ENCODE measurements around the gene SLC37A1. TPM values are rescaled to one million over a fixed set of nuclear protein-coding genes. Genes with fewer than 3 reads are reported as not detected.

The SLC37A1 gene
- total RNA-seq, 3 donors from 2014 or later (not counting 1 experiment from before 2014, with no cell fraction given) = 24.8 to 25.8 (median 25.3) TPM

DNA sequence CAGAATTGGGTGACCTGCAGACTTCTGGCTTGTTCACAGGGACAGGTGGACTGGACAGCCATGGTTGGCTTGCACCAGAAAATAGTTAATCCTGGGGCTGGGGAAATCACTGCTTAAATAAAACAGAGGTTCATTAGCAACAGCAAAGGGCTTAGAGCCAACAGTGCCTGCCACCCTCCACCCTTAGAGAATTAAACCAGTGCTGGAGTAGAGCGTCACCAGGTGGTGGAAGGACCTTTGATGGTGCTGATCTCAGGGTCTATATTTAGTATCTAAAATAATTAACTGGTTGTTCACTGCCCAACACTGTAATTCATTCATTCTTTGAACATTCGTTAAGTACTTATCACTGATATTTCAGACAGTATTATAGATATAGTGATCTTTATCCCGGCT, 105.1 kb downstream of the SLC37A1 start:
- H3K27me3 Mint-ChIP-seq (ENCODE audit: low read depth in 2 of 2) = peaks cover 16 to 24% of the 10 kb centered on the region in 2 donors
- no peak overlapping the region for H3K27ac Mint-ChIP-seq
- WGBS (ENCODE audit: insufficient coverage) = 80% methylated on average over 1 of the region's 3 CpGs
- no peaks in the 10 kb centered on the region for H3K9me3 ChIP-seq (ENCODE audit: control insufficient read depth, insufficient read depth, low read length)
- no peak overlapping the region for H3K27ac ChIP-seq (ENCODE audit: low read length)
- H3K4me3 ChIP-seq (ENCODE audit: low read length) = no peak overlapping the region
- no peaks in the 10 kb centered on the region for H3K9me3 Mint-ChIP-seq
- H3K36me3 Mint-ChIP-seq = no peaks in the 10 kb centered on the region
- TF ChIP-seq, protein P1, sequence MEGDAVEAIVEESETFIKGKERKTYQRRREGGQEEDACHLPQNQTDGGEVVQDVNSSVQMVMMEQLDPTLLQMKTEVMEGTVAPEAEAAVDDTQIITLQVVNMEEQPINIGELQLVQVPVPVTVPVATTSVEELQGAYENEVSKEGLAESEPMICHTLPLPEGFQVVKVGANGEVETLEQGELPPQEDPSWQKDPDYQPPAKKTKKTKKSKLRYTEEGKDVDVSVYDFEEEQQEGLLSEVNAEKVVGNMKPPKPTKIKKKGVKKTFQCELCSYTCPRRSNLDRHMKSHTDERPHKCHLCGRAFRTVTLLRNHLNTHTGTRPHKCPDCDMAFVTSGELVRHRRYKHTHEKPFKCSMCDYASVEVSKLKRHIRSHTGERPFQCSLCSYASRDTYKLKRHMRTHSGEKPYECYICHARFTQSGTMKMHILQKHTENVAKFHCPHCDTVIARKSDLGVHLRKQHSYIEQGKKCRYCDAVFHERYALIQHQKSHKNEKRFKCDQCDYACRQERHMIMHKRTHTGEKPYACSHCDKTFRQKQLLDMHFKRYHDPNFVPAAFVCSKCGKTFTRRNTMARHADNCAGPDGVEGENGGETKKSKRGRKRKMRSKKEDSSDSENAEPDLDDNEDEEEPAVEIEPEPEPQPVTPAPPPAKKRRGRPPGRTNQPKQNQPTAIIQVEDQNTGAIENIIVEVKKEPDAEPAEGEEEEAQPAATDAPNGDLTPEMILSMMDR (IDR thresholded peaks at IDR 0.05) = no peak
- intact Hi-C loops (cut with micrococcal nuclease) = no loop called here
- H3K4me1 Mint-ChIP-seq = no peaks in the 10 kb centered on the region
- no peak for DNase-seq
- peaks cover 30% of the 10 kb centered on the region for H3K4me1 ChIP-seq (ENCODE audit: control insufficient read depth, insufficient read depth, low read length)
- H3K27me3 ChIP-seq (ENCODE audit: control insufficient read depth, insufficient read depth, low read length) = peaks cover 6% of the 10 kb centered on the region
- no peaks in the 10 kb centered on the region for H3K36me3 ChIP-seq (ENCODE audit: control insufficient read depth, insufficient read depth, low read length)
- ATAC-seq = no peak
- no peak overlapping the region for H3K4me3 Mint-ChIP-seq

DNA sequence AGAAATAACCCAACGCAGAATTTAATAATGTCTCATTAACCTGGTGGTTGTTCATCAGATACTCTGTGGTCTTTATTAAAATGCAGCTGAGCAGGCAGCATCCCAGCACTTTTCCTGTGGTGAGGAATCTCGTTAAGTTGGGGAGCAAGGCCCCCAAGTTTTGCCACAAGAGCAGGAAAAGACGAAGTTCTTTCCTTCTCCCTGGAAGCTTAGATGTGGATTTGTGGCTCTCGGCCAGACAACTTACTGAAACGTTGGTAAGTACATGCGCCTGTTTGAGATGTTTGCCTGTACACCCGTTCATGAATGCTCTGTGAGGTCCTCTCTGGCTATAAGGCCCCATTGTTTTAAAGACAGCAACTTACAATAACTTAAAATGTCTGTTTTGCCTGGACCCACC, 105.5 kb downstream of the SLC37A1 start:
- TF ChIP-seq, protein P1 (IDR thresholded peaks at IDR 0.05) = no peak
- H3K36me3 ChIP-seq (ENCODE audit: control insufficient read depth, insufficient read depth, low read length) = no peaks in the 10 kb centered on the region
- Mint-ChIP-seq H3K4me1 (no peaks in the 10 kb centered on the region), H3K27ac (no peak overlapping the region), H3K36me3 (no peaks in the 10 kb centered on the region), H3K4me3 (no peak overlapping the region), H3K27me3 (ENCODE audit: low read depth in 2 of 2) (peaks cover 18 to 28% of the 10 kb centered on the region in 2 donors), H3K9me3 (no peaks in the 10 kb centered on the region)
- intact Hi-C loops (cut with micrococcal nuclease) = no loop called here
- ATAC-seq (no peak), DNase-seq (no peak)
- no peak overlapping the region for H3K4me3 ChIP-seq (ENCODE audit: low read length)
- H3K27me3 ChIP-seq (ENCODE audit: control insufficient read depth, insufficient read depth, low read length) = peaks cover 6% of the 10 kb centered on the region
- no peak overlapping the region for H3K27ac ChIP-seq (ENCODE audit: low read length)
- 86% methylated on average over 7 of the region's 7 CpGs for WGBS (ENCODE audit: insufficient coverage)
- H3K4me1 ChIP-seq (ENCODE audit: control insufficient read depth, insufficient read depth, low read length) = peaks cover 27% of the 10 kb centered on the region
- no peaks in the 10 kb centered on the region for H3K9me3 ChIP-seq (ENCODE audit: control insufficient read depth, insufficient read depth, low read length)

DNA sequence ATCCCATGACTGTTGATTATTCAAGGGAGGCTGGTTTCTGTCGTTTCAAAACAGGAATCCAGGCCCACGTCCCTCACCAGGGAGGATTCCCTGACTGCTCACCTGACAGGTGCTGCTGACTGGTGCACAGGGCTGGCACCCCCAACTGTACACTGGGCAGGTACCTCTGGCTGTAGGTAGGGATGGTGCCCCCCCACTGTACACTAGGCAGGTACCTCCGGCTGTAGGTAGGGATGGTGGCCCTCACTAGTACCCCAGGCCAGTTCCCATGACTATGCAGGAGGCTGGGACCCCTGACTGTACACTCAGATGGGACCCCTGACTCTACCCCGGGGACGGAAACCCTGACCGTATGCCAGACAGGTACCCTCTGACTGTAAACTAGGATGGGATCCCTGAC, 106.2 kb downstream of the SLC37A1 start:
- no peak overlapping the region for H3K27ac ChIP-seq (ENCODE audit: low read length)
- peaks cover 6% of the 10 kb centered on the region for H3K27me3 ChIP-seq (ENCODE audit: control insufficient read depth, insufficient read depth, low read length)
- H3K4me3 ChIP-seq (ENCODE audit: low read length) = no peak overlapping the region
- ATAC-seq = no peak
- Mint-ChIP-seq H3K9me3 (no peaks in the 10 kb centered on the region), H3K4me1 (no peaks in the 10 kb centered on the region), H3K27ac (no peak overlapping the region), H3K27me3 (ENCODE audit: low read depth in 2 of 2) (peaks cover 18 to 29% of the 10 kb centered on the region in 2 donors), H3K4me3 (no peak overlapping the region), H3K36me3 (no peaks in the 10 kb centered on the region)
- H3K9me3 ChIP-seq (ENCODE audit: control insufficient read depth, insufficient read depth, low read length) = no peaks in the 10 kb centered on the region
- H3K36me3 ChIP-seq (ENCODE audit: control insufficient read depth, insufficient read depth, low read length) = no peaks in the 10 kb centered on the region
- TF ChIP-seq, protein P1 (IDR thresholded peaks at IDR 0.05) = no peak
- H3K4me1 ChIP-seq (ENCODE audit: control insufficient read depth, insufficient read depth, low read length) = peaks cover 20% of the 10 kb centered on the region
- WGBS (ENCODE audit: insufficient coverage) = 84% methylated on average over 6 of the region's 6 CpGs
- intact Hi-C loops (cut with micrococcal nuclease) = no loop called here
- no peak for DNase-seq

DNA sequence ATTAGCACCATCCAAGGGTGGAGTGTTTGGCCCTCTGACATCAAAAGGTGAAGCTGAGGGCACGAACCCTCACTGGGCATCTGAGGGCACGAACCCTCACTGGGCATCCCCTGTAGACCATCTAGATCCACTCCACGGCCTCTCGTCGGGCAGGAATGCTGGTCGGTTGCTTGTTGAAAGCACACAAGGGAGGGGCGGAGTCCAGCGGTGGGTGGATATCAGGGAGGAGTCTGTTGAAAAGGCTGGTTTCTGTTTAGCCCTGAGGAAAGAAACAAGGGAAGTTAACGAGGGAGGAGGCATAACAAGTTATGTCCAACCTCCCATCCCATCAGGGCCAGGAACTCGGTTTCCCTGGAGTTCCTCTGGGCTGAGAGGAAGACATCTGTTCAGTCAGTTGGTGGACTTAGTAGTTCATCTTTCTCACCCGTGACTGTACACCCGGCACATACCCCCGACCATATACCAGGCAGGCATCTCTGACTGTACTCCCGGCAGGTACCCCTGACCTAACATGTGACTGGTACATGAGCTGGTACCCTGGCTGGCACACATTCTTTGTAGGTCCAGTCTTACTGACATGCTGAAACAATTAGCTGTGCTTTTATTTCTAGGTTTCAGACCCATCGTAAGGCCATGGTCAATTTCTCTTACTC, 107.6 kb downstream of the SLC37A1 start:
- no peak overlapping the region for H3K27ac ChIP-seq (ENCODE audit: low read length)
- Mint-ChIP-seq H3K36me3 (no peaks in the 10 kb centered on the region), H3K27me3 (ENCODE audit: low read depth in 2 of 2) (peaks cover 18 to 29% of the 10 kb centered on the region in 2 donors), H3K27ac (no peak overlapping the region), H3K4me3 (no peak overlapping the region), H3K9me3 (no peaks in the 10 kb centered on the region), H3K4me1 (no peaks in the 10 kb centered on the region)
- peaks cover 10% of the 10 kb centered on the region for H3K4me1 ChIP-seq (ENCODE audit: control insufficient read depth, insufficient read depth, low read length)
- DNase-seq (no peak), ATAC-seq (no peak)
- TF ChIP-seq, protein P1 (IDR thresholded peaks at IDR 0.05) = no peak
- WGBS (ENCODE audit: insufficient coverage) = 84% methylated on average over 14 of the region's 15 CpGs
- peaks cover 6% of the 10 kb centered on the region for H3K27me3 ChIP-seq (ENCODE audit: control insufficient read depth, insufficient read depth, low read length)
- intact Hi-C loops (cut with micrococcal nuclease) = no loop called here
- no peak overlapping the region for H3K4me3 ChIP-seq (ENCODE audit: low read length)
- H3K36me3 ChIP-seq (ENCODE audit: control insufficient read depth, insufficient read depth, low read length) = no peaks in the 10 kb centered on the region
- no peaks in the 10 kb centered on the region for H3K9me3 ChIP-seq (ENCODE audit: control insufficient read depth, insufficient read depth, low read length)
